ENCODE measurements around the gene RXRB. TPM values are rescaled to one million over a fixed set of nuclear protein-coding genes. Genes with fewer than 3 reads are reported as not detected.

RXRB gene
- total and polyA plus RNA-seq, 2 of the 13 experiments (the other 11 are each of a cell fraction or from before 2014, with no cell fraction given) = 26.7 to 55.7 TPM

GRCh38 chr6:33198159-33198852 lies 2.2 kb downstream of the RXRB start (continued):
- TF ChIP-seq ZNF781 (CRISPR knock-in tag; IDR thresholded peaks at IDR 0.05; ENCODE audit: borderline replicate concordance, not compliant biosample characterization) (peak; percentile 16), SKIL (CRISPR knock-in tag; IDR thresholded peaks at IDR 0.05; ENCODE audit: borderline replicate concordance) (peak; percentile 91), FOXA1 (IDR thresholded peaks at IDR 0.05) (peak; percentile 66; the same call in 1 of the 2 replicates), FOXA1 (CRISPR knock-in tag; IDR thresholded peaks at IDR 0.05) (peak; percentile 91), U2AF2 (IDR thresholded peaks at IDR 0.05; ENCODE audit: low read depth, low read length) (no peak), ATF7 (IDR thresholded peaks at IDR 0.05) (no peak), ATF7 (CRISPR knock-in tag; IDR thresholded peaks at IDR 0.05) (peak; percentile 51; the same call in 1 of the 2 replicates), ZSCAN9 (CRISPR knock-in tag; IDR thresholded peaks at IDR 0.05; ENCODE audit: borderline replicate concordance) (peak; percentile 88; the same call in 1 of the 2 replicates), RBFOX2 (IDR thresholded peaks at IDR 0.05; ENCODE audit: low read depth, low read length) (no peak), MED13 (CRISPR knock-in tag; IDR thresholded peaks at IDR 0.05) (no peak), ZNF24 (IDR thresholded peaks at IDR 0.05) (peak; percentile 62; the same call in 1 of the 2 replicates), TCF12 (IDR thresholded peaks at IDR 0.05) (no peak), TCF12 (CRISPR knock-in tag; IDR thresholded peaks at IDR 0.05) (peak; percentile 84; the same call in 1 of the 2 replicates), ZNF367 (CRISPR knock-in tag; IDR thresholded peaks at IDR 0.05; ENCODE audit: borderline replicate concordance) (no peak), CENPT (CRISPR knock-in tag; IDR thresholded peaks at IDR 0.05; ENCODE audit: low read depth) (no peak), FOXP4 (CRISPR knock-in tag; IDR thresholded peaks at IDR 0.05) (peak; percentile 98)
- TF ChIP-seq, protein P1, sequence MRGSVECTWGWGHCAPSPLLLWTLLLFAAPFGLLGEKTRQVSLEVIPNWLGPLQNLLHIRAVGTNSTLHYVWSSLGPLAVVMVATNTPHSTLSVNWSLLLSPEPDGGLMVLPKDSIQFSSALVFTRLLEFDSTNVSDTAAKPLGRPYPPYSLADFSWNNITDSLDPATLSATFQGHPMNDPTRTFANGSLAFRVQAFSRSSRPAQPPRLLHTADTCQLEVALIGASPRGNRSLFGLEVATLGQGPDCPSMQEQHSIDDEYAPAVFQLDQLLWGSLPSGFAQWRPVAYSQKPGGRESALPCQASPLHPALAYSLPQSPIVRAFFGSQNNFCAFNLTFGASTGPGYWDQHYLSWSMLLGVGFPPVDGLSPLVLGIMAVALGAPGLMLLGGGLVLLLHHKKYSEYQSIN (CRISPR knock-in tag; IDR thresholded peaks at IDR 0.05; ENCODE audit: borderline replicate concordance) = no peak
- TF ChIP-seq, protein P2, sequence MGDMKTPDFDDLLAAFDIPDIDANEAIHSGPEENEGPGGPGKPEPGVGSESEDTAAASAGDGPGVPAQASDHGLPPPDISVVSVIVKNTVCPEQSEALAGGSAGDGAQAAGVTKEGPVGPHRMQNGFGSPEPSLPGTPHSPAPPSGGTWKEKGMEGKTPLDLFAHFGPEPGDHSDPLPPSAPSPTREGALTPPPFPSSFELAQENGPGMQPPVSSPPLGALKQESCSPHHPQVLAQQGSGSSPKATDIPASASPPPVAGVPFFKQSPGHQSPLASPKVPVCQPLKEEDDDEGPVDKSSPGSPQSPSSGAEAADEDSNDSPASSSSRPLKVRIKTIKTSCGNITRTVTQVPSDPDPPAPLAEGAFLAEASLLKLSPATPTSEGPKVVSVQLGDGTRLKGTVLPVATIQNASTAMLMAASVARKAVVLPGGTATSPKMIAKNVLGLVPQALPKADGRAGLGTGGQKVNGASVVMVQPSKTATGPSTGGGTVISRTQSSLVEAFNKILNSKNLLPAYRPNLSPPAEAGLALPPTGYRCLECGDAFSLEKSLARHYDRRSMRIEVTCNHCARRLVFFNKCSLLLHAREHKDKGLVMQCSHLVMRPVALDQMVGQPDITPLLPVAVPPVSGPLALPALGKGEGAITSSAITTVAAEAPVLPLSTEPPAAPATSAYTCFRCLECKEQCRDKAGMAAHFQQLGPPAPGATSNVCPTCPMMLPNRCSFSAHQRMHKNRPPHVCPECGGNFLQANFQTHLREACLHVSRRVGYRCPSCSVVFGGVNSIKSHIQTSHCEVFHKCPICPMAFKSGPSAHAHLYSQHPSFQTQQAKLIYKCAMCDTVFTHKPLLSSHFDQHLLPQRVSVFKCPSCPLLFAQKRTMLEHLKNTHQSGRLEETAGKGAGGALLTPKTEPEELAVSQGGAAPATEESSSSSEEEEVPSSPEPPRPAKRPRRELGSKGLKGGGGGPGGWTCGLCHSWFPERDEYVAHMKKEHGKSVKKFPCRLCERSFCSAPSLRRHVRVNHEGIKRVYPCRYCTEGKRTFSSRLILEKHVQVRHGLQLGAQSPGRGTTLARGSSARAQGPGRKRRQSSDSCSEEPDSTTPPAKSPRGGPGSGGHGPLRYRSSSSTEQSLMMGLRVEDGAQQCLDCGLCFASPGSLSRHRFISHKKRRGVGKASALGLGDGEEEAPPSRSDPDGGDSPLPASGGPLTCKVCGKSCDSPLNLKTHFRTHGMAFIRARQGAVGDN (CRISPR knock-in tag; IDR thresholded peaks at IDR 0.05) = peak; percentile 57; the same call in 1 of the 2 replicates
